Stimulated activated CD8-positive, alpha-beta memory T cell treated with anti-CD3 and anti-CD28 coated beads, Interleukin-12 subunit alpha, Interleukin-12 subunit beta, amount 100 ng/mL, for 24 hours (primary cell): ENCODE data around the gene CDK5RAP2.

Experiments
- DNase-seq: peaks from one replicate; pipeline ENCODE4 v3.0.0-alpha.2; 2020; ENCODE audit errors: extremely low read depth

Gene CDK5RAP2

DNA sequence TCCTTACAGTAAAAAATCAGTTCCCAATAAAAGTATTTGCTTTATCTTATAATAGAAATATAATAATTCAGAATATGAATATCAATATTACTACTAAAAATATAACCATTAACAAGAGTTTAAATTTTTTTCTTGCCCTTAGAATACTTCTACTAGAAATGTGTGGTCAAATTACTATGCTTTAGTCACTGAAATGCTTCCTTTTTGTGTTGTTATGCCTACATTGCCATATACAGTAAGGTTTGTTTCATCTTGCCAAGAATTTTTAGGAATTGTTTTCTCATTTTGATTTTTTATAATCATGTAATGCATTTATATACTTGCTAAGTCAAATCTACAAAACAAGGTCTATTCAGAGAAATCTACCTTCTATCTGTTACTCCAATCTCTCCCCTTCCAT, 181.7 kb downstream of the CDK5RAP2 start:
- DNase-seq = no peak

DNA sequence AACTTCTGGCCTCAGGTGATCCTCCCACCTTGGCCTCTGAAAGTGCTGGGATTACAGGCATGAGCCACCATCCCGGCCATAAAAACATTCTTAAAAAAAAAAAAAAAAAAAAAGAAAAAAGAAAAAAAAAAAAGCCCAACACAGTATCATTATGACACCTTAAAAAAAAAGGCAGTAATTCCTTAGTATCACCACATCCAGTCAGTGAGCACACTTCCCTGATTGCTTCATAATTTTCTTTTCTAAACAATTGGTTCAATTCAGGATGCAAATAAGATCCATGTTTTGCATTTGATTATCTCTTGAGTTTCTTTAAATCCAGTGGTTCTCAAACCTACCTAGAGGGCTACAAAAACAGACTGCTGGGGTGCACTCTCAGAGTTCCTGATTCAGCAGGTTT, 182.5 kb downstream of the CDK5RAP2 start:
- DNase-seq = no peak

DNA sequence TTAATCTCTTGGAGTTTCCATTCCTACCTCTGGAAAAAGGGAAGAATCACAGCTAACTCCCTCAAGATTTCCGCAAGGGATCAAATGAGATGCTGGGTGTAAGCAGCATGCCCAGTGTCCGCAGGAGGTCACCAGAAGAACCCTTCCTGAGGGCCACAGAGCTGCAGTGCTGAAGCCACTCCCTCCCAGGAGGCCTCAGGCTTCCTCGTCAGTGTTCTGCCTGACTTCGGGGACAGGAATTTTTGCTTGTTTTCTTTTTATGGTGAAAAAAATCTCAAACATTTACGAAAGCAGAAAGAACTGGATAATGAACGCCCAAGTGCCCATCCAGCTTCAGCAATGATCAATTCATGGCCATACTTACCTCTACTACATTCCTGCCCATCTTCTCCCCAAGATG, 183.0 kb downstream of the CDK5RAP2 start:
- no peak for DNase-seq

DNA sequence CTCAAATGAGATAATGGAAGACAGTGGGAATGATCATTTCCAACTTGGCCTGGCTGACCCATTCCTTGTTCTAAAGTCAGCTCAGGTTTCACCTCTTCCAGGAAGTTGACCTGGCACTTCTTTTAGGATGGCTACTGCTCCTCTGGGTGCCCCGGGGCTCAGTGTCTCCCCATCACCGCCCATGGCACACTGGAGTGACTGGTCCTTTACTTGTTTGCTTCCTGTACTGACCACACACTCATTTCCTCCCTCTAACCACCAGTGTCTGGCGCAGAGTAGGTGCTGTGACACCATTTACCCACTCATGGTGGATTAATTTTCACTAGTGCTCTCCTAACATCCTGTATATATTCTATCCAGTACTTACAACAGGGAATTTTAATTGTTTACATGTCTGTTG, 183.5 kb downstream of the CDK5RAP2 start:
- no peak for DNase-seq

DNA sequence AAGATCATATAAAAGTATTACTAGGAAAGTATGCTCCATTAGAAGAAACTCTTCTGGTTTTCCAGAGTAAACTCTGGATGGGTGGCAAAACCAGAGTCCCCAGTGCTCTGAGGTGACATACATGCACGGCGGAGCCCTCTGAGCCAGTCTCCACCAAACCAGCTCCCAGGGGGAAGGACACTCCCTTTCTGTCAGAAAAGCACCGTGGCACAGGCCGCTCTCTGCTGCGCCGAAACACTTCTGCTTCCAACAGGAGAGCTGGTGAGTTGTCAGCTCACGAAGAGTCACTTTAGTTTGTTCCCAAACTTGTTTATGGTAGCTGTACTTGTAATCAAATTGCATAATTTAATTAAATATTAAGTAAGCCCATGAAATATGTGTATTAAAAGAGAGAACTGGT, 184.6 kb downstream of the CDK5RAP2 start:
- no peak for DNase-seq

DNA sequence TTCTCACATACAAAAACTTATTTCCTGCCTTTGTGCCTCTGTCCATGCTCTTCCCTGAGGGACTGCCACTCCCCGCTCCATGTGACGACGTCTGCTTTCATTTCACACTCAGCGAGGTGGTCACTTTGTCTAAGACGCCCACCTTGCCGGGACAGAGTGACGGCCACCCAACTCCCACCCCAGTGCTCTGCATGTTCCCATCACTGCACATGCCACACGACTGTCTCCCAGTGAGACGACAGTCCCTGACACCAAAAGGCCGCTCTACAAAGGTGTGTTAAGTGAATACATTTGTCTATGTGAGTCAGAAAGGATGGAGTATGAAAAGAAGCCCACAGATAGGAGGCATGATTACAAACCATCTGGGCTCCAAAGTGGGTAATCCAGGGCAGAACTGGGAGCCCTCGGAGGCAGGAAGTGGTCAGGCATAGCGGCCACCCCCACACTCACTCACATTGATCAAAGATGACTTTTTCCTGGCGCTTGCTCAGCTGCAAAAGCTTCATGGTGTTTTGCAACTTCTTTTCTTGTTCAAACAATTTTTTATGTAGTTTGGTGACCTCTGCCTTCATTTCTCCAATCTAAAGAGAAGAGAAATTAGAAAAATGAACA, 185.8 kb downstream of the CDK5RAP2 start:
- DNase-seq = no peak

DNA sequence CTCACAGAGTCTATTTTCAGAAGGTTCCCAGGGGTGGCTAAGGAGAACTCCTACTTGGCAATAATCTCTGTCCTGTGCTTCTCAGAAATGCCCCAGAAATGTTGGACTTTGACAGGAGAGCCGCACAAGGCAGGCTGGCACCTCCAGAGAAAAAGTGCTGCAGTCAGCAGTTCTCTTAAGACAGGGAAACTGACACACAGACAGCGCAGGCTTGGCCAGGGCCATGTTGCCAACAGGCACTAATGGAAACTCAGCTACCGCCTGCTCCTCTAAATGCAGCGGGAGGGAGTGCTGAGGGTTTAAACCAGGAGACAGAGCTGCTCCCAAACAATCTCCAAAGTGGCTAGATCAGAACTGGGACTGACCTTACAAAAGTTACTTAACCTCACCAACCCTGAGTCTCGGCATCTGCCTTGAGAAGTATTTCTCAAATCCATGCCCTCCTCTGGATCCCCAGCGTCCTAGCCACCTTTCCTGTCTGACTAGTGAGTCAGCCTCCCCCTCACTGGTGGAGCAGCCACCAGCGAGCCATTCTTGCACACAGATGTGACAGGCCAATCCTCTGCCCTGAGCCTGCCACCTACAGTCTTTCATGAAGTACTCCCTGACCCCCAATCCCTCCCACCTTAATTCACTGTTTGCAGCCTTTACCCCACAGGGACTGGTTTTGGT, 186.4 kb downstream of the CDK5RAP2 start:
- DNase-seq = no peak

DNA sequence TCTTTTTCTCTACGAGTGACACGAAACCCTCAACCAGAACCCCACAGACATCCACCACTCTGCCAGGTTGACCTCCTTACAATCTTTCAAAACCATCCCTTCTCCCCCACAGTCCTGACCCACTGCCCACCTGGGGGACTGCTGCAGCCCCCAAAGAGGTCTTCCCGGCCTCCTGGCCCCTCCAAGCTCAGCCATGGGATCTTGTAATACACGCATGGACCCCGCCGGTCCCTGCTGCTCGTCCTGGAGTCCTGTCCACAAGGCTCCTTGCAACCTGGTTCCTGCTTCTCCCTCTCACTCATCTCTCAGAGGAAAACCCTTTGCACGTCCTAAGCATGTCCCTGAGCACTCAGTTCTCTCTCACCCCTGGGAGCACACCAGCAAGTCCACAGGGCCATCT, 187.3 kb downstream of the CDK5RAP2 start:
- DNase-seq = no peak

DNA sequence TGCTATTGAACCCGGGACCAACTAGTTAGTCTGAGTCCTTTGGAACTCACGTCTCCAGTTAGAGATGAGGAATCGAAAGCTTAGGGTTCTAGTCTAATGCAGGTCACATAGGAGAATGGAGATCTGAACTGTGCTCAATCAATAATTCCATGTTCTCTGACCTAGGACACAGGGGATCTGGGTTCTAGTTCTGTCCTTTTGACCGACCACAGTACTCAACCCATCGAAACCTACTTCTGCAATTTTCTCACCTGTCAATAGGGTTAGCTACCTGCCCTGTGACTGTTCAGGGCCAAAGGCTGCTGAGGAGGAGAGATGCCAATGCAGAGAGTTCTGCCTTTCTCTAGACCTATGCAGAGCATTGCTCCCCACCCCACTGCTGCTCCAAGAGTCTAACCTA, 187.7 kb downstream of the CDK5RAP2 start:
- DNase-seq = no peak

DNA sequence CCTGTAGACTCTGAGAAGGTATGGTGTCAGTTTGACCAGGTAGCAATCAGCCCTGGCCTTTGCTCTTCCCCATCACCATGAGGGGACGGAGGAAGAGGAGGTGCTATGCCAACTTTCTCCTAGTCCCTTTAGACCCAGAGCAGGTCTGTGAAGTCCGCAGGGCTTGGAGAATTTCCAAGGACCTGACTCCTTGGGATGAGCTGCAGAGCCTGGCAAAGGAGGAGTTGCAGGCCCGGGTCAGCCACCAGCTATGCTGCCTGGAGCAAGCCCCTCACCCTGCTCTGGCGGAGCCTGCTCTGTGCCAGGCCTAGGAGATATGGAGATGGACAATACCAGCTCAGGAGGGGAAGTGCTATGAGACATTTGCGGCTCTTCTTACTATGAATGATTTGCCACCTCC, 188.3 kb downstream of the CDK5RAP2 start:
- no peak for DNase-seq

DNA sequence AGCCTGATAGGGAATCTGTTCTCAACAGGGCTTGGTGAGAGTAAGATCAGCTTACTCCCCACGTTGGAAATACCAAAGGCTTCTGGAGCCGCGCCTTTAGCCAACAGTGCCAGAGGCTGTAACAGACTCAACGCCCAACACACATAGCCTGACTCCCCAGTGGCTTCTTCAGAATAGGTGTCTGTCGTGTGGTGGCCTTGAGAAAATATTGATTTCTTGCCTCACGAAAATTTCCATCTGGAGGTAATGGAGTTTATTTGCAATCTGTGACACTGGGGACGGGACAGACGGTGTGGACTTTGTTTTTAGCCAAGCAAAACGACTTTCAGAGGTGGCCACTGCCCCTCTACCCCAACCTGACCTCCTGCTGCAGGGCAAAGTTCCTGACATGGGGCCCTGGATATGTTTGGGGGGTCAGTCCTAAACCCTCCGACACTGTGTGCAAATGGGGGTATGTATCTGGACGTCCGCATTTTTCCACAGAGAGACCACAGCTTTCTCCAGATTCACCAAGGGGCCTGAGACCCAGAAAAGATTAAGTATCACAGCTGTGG, 189.3 kb downstream of the CDK5RAP2 start:
- no peak for DNase-seq

DNA sequence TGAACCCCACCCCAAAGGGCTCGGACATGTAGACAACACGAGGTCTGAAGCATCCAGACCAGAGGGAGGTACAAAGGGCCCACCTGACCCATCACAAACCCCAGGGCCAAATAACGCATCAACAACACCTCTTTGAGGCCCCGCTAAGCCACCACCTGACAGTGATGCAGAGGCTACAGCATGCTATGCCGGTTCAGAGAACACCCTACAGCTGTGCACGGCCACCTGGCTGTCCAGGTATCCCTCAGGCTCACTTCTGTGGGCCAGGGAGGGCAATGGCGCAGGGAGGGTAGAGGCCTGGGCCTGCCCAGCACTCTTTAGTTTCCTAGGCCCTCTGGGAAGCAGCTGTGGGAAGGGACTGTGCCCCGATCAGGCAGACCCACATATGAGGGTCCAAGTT, 190.1 kb downstream of the CDK5RAP2 start:
- no peak for DNase-seq

DNA sequence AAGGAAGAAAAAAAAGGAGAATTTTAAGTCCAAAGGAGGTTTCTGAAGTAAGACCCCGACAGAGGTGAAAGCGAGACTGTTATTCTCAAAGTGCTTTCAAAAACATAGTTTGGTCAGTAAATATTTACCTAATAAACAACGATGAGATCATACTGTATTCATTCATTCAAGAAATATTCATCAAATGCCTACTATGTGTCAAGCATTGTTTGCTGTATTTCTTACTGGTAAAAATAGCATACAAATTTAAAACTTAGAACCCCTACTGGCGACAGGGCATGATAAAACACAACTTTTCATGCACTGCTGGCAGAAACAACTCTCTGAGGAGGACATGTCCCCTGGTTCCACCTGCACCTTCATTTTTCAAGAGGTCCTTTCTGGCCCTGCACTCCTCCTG, 190.7 kb downstream of the CDK5RAP2 start:
- no peak for DNase-seq

DNA sequence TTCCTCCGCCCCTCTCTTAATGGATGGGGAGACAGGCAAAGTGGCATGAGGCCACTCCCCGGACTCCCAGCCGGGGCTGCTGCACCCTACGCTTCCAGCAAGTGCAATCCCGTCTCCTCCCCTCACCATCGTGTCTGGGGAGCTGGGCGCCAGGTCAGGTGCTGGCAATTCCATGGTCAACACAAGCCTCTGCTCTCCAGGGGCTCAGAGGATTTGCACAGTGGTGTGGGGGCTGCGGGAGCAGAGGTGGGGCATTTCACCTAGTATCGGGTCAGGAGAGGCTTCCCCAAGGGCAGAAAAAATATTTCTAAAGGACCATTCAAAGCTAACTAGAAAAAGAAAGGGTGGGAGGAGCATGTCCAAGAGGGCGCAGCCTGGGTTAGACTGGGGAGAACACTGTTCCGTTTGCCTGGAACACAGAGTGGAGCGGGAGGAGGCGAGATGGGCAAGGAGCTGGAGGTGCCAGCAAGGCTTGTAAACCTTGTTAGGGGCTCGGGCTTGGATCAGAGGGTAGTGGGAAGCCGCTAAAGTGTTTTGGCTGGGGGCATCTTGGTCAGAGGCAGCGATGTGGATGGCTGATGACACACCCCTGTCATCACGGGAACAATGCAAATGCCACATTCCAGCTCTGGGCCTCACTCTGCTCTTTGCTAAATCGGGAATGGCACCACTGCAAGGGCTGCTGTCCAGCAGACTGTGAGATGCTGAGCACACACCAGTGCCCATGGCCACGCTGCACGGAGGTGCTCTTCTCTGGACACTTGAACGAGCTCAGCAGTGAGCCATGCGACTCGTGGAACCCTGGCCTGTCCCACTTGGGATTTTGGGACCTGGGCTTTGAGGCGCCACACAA, 191.7 kb downstream of the CDK5RAP2 start:
- no peak for DNase-seq

DNA sequence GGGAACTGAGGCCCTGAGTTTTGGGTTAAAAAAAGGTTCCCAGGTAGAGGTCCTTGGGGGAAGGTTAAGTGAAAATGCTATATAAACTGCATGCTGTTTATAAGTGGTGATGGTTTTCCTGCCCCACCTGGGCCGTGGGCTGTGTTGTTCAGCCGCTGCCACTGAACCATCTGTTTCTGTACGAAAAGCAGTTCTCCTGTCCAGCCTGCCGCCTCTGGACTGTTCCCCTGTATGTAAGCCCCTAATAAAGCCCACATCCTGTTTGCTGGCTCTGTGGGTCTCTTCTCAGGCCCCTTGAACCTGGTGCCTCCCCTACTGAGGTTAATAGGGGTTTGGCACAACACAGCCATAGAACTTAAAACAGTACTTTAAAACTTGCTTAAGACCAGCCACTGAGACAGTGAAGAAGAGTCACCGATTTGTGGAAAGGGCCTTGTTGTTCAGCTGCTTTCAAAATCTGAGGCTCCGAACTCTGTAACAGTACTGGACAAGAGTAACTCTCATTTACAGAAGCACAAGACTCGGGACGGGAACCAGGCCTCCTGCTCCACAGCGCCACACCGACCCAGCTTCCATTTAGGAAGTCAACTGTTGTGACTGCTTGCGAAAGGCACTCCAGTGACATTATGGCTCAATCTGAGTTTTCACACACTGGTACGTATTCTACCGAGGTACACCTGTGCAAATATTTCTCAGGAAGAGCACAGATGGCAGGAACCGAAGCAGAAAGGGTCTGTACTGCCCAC, 192.5 kb downstream of the CDK5RAP2 start:
- no peak for DNase-seq

DNA sequence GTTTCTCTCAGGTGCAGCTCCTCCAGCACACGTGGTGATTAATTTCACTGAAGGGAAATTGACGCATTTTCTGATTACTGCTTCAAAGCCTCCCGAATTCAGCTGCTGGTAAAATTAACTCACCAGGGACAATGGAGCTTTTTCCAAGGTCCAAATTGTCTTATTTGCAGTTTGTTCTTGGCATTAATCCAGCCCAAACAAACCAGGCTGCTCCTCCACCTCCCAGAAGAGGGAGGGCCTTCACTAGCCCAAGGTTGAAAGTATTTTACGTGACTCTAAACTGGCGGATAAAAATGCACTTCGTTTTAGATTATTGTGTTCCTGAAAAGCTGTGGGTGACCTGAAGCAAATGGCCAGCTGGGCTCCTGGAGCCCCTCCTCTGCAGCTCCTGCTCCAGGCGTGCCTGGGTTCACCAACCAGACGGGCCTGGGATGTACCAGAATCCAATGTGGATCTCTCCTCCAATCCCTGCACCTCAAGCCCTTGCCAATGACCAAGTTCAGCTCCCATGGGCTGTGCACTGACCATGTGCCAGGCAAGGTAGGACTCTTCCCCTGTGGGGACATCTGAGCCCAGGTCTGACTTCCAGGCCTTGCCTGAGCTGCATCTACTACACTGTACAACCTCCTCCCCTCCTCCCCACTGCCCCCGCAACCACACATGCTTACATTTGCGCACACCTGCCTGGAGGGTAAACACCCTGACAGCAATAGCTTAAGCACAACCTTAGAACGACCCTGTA, 193.4 kb downstream of the CDK5RAP2 start:
- no peak for DNase-seq

DNA sequence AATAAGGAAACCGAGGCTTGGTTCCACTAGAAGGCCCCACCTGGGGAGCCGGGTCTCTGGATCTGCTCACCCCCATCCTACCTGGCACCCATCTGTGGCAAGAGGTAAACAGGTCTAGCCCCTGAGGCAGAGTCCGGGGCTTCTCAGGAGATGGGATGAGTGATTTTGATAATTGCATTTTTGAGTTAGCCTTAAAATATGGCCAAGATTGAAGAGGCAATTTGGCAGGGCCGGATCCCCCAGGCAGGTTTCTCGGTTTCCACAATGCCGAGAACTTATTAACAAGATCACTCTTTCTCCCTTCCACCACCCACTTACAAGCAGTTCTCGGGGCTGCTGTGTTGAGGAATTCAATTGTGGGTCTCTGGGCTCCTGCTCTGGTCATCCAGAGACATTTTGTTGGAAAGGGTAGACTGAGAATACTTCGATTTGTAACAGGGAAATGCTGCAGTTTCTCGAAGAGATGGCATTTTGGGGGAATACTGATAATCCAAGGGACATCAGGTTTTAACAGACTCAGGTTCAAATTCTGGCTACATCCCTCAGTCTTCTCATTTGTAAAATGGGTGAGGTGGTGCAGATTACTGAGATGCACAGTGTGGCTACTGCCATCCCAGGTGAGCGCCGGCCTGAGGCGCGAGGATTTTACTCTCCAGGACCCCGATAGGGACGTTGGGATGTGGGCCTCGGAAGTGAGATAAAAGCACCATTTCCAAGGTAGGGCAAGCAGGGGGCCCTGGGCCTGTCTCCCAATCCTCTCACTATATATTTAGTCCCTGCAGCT, 194.2 kb downstream of the CDK5RAP2 start:
- no peak for DNase-seq

DNA sequence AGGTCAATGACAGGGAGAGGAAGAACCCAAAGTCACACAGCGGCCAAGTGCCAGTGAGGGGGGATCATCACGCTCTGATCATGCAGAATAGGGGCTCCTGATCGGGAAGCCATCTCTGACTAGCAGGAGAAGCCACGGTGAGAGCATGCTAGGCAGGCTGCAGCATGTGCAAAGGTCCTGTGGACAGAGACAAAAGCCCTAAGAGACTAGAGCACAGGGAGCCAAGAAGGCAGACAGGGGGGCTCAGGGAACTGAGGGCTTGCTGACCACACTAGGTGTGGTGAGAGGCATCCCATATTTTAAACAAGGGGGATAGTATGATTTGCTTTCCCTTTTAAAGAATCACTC, 195.1 kb downstream of the CDK5RAP2 start:
- no peak for DNase-seq

DNA sequence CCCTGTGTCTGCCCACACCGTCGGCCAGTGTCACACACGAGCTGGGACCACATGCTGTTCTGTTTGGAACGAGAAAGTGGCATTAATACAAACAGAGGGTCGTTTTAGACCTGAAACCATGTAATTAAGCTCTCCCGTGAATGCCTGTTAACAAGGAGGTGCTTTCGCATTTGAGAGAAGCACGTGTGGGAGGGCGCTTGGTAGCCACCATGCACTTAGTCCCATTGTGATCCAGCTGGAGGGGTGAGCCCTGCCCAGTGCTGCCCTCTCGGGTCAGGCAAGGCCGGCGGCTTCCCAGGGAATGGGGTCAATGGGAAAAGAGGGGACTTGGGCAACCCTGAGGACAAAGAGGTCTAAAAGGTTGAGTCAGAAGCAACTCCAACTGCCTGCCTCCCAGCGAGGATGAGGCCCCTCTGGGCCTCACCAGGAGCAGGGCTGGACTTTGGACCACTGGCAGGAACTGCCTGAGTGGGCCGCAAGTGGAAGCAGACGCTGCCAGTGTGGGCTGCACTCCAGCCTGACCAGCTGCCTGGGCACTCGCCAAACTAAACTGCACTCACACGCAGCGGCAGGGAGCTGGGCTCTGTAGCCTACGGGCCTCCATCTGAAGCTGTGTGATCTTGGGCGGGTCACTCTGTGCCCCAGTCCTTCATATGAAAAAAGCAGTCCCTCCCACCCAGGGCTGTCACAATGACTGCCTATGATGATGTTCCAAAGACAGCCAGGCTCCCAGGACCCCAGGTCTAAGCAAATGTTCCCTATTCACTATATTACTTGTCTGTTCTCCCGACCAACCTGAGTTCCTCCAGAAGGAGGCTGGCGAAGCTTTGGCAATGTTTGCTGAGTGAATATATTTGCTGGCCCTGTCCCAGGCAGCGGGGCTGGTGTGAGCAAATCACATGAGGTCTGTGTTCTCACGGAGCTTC, 195.7 kb downstream of the CDK5RAP2 start:
- DNase-seq = no peak

DNA sequence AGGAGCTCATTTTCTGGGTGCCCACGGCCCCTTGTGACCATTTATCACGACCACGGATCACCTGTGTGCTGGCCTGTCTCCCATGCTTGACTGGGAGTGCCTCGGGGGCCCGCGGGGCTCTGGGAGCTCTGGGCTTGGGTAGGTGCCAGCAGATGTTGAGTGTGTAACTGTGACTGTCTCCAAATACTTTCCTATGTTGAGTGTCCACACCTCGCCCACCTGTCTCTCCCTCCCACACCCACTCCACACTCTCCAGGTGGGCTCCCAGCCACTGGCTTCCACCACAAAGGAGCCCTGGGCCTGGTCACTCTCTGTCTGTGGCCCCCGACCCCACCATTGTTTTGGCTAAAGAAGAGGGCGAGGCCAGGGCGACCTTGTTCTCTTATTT, 196.4 kb downstream of the CDK5RAP2 start:
- no peak for DNase-seq
